ENCODE results near the gene CLEC1A. TPM values are rescaled to one million over a fixed set of nuclear protein-coding genes. Genes with fewer than 3 reads are reported as not detected.

The CLEC1A gene
- total RNA-seq, 1 donor from 2014 or later: 2.2 TPM

- no peaks in the 10 kb centered on the region for H3K27me3 ChIP-seq
- no peak for DNase-seq (ENCODE audit: extremely low spot score in 2 of 2)
- H3K9me3 ChIP-seq: no peaks in the 10 kb centered on the region
- TF ChIP-seq POLR2A (IDR thresholded peaks at IDR 0.05): no peak
- peak in 1 of 2 donors; percentile 9 for TF ChIP-seq POLR2AphosphoS5 (IDR thresholded peaks at IDR 0.05; ENCODE audit: insufficient read depth in 1 of 2, low read depth in 1 of 2)
- no peak for TF ChIP-seq CTCF (IDR thresholded peaks at IDR 0.05)
- no peaks in the 10 kb centered on the region for H3K36me3 ChIP-seq
- no peak overlapping the region for H3K4me3 ChIP-seq
- intact Hi-C loops (cut with DNase I): no loop called here
- no peak overlapping the region for H3K27ac ChIP-seq
- H3K4me1 ChIP-seq: no peaks in the 10 kb centered on the region
Observed at GRCh38 chr12:10115890-10116289, 17.1 kb upstream of the CLEC1A start.

GRCh38 chr12:10115311-10115710, 16.5 kb upstream of the CLEC1A start:
- Histone ChIP-seq H3K36me3 (no peaks in the 10 kb centered on the region), H3K4me3 (no peak overlapping the region), H3K9me3 (no peaks in the 10 kb centered on the region), H3K27me3 (no peaks in the 10 kb centered on the region), H3K4me1 (no peaks in the 10 kb centered on the region), H3K27ac (no peak overlapping the region)
- no peak for DNase-seq (ENCODE audit: extremely low spot score in 2 of 2)
- intact Hi-C loops (cut with DNase I): no loop called here
- TF ChIP-seq POLR2A (IDR thresholded peaks at IDR 0.05): no peak
- no peak for TF ChIP-seq CTCF (IDR thresholded peaks at IDR 0.05)
- TF ChIP-seq POLR2AphosphoS5 (IDR thresholded peaks at IDR 0.05; ENCODE audit: insufficient read depth in 1 of 2, low read depth in 1 of 2): no peak

- Histone ChIP-seq H3K27ac (no peak overlapping the region), H3K9me3 (no peaks in the 10 kb centered on the region), H3K4me1 (no peaks in the 10 kb centered on the region), H3K27me3 (no peaks in the 10 kb centered on the region), H3K36me3 (no peaks in the 10 kb centered on the region), H3K4me3 (no peak overlapping the region)
- TF ChIP-seq CTCF (IDR thresholded peaks at IDR 0.05) (no peak), POLR2AphosphoS5 (IDR thresholded peaks at IDR 0.05; ENCODE audit: insufficient read depth in 1 of 2, low read depth in 1 of 2) (no peak), POLR2A (IDR thresholded peaks at IDR 0.05) (no peak)
- intact Hi-C loops (cut with DNase I): no loop called here
- DNase-seq (ENCODE audit: extremely low spot score in 2 of 2): no peak
Observed at GRCh38 chr12:10113920-10114319, 15.1 kb upstream of the CLEC1A start.

- TF ChIP-seq CTCF (IDR thresholded peaks at IDR 0.05) (no peak), POLR2A (IDR thresholded peaks at IDR 0.05) (no peak), POLR2AphosphoS5 (IDR thresholded peaks at IDR 0.05; ENCODE audit: insufficient read depth in 1 of 2, low read depth in 1 of 2) (no peak)
- no peaks in the 10 kb centered on the region for H3K36me3 ChIP-seq
- H3K4me3 ChIP-seq: no peak overlapping the region
- no peak for DNase-seq (ENCODE audit: extremely low spot score in 2 of 2)
- H3K27me3 ChIP-seq: no peaks in the 10 kb centered on the region
- intact Hi-C loops (cut with DNase I): no loop called here
- H3K9me3 ChIP-seq: no peaks in the 10 kb centered on the region
- no peak overlapping the region for H3K27ac ChIP-seq
- H3K4me1 ChIP-seq: no peaks in the 10 kb centered on the region
Observed at GRCh38 chr12:10113075-10113474, 14.3 kb upstream of the CLEC1A start.

GRCh38 chr12:10111451-10111850, 12.7 kb upstream of the CLEC1A start:
- Histone ChIP-seq H3K4me1 (no peaks in the 10 kb centered on the region), H3K36me3 (no peaks in the 10 kb centered on the region), H3K27ac (no peak overlapping the region), H3K9me3 (no peaks in the 10 kb centered on the region), H3K4me3 (no peak overlapping the region), H3K27me3 (no peaks in the 10 kb centered on the region)
- intact Hi-C loops (cut with DNase I): no loop called here
- no peak for DNase-seq (ENCODE audit: extremely low spot score in 2 of 2)
- no peak for TF ChIP-seq POLR2AphosphoS5 (IDR thresholded peaks at IDR 0.05; ENCODE audit: insufficient read depth in 1 of 2, low read depth in 1 of 2)
- TF ChIP-seq POLR2A (IDR thresholded peaks at IDR 0.05): no peak
- no peak for TF ChIP-seq CTCF (IDR thresholded peaks at IDR 0.05)

Measured in vagina (tissue), 2 donors.